ENCODE measurements around the gene NUP54. TPM values are rescaled to one million over a fixed set of nuclear protein-coding genes. Genes with fewer than 3 reads are reported as not detected.

NUP54 gene
- total RNA-seq, 6 experiments from 2014 or later: 13.3 to 18.9 (median 14.4) TPM

- Histone ChIP-seq H3K27me3 (no peaks in the 10 kb centered on the region), H3K27ac (no peak overlapping the region), H3K4me1 (peaks cover 0 to 3% (median 0%) of the 10 kb centered on the region in 4 donors), H3K9me3 (no peaks in the 10 kb centered on the region), H3K4me3 (no peak overlapping the region), H3K36me3 (no peaks in the 10 kb centered on the region)
- ATAC-seq (no peak), DNase-seq (no peak)
- intact Hi-C loops (cut with DNase I): no loop called here
- TF ChIP-seq CTCF (IDR thresholded peaks at IDR 0.05) (no peak), POLR2A (IDR thresholded peaks at IDR 0.05) (no peak)
- 80% methylated on average over 2 of the region's 2 CpGs for WGBS (ENCODE audit: insufficient coverage, low coverage, low lambda C conversion rate, missing lambda C conversion rate)
Observed at GRCh38 chr4:76091052-76091451, 57.1 kb downstream of the NUP54 start.

DNA sequence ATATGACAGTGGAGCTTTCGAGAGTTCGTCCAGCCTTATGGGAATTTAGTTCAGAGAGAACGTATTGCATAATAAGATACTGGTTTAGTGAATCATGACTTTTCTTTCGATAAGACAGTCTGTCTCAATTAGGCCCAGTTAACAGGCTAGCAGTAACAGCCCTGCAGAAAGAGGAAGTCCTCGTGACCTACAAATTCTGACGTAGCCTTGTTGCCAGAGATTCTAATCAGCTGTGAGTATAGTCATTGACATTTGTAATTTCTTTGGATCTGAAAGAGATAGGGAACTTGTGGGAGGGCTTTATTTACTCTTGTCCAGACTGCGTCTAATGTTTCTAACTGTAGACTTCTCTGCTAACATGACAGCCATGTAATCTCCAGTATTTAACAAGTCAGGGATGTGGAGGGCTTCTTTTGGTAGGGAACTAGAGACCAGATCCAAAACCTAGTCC lies 57.9 kb downstream of the NUP54 start:
- Histone ChIP-seq H3K27me3 (no peaks in the 10 kb centered on the region), H3K36me3 (no peaks in the 10 kb centered on the region), H3K27ac (no peak overlapping the region), H3K4me3 (no peak overlapping the region), H3K9me3 (no peaks in the 10 kb centered on the region), H3K4me1 (peaks cover 0 to 3% (median 0%) of the 10 kb centered on the region in 4 donors)
- intact Hi-C loops (cut with DNase I): no loop called here
- DNase-seq (no peak), ATAC-seq (peak; percentile 37 to 79 (median 53))
- TF ChIP-seq POLR2A (IDR thresholded peaks at IDR 0.05) (no peak), CTCF (IDR thresholded peaks at IDR 0.05) (no peak)
- 37% methylated on average over 4 of the region's 7 CpGs for WGBS (ENCODE audit: insufficient coverage, low coverage, low lambda C conversion rate, missing lambda C conversion rate)

DNA sequence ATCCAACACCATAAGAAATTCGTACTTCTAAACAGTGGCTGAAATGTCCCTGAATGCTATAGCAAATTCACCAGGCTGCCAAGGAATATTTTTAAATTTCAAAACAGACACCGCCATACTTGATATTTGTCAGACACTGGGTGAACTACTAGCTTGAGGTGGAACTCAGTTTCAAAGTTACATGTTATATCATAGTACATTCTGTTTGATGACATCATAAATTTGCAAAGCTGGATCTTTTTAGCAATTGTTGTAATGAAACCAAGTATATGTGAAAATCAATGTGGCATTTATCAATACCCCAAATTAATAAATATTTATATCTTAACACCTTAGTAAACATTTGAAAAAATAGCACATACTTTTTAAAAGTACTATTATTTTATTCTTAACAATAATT lies 59.5 kb downstream of the NUP54 start:
- Histone ChIP-seq H3K27me3 (no peaks in the 10 kb centered on the region), H3K27ac (no peak overlapping the region), H3K9me3 (no peaks in the 10 kb centered on the region), H3K4me1 (peaks cover 0 to 13% (median 1%) of the 10 kb centered on the region in 4 donors), H3K4me3 (no peak overlapping the region), H3K36me3 (no peaks in the 10 kb centered on the region)
- intact Hi-C loops (cut with DNase I): loop anchor here in 1 of 2 donors (10.0 kb wide), 1 partner anchor 174 kb away; no protein-coding TSS in a partner anchor
- TF ChIP-seq CTCF (IDR thresholded peaks at IDR 0.05) (no peak), POLR2A (IDR thresholded peaks at IDR 0.05) (no peak)
- ATAC-seq (no peak), DNase-seq (no peak)
- WGBS (ENCODE audit: insufficient coverage, low coverage, low lambda C conversion rate, missing lambda C conversion rate): 94% methylated on average over 2 of the region's 2 CpGs

- Histone ChIP-seq H3K9me3 (no peaks in the 10 kb centered on the region), H3K27ac (no peak overlapping the region), H3K4me3 (no peak overlapping the region), H3K36me3 (no peaks in the 10 kb centered on the region), H3K27me3 (no peaks in the 10 kb centered on the region), H3K4me1 (peaks cover 0 to 15% (median 1%) of the 10 kb centered on the region in 4 donors)
- 10% methylated on average over 12 of the region's 13 CpGs for WGBS (ENCODE audit: insufficient coverage, low coverage, low lambda C conversion rate, missing lambda C conversion rate)
- DNase-seq (peak in 2 of 3 donors; percentile 24 to 66), ATAC-seq (peak; percentile 91 to 97 (median 95))
- intact Hi-C loops (cut with DNase I): loop anchor here in 1 of 2 donors (10.0 kb wide), 1 partner anchor 172 kb away; no protein-coding TSS in a partner anchor
- TF ChIP-seq POLR2A (IDR thresholded peaks at IDR 0.05) (no peak), CTCF (IDR thresholded peaks at IDR 0.05) (peak; percentile 35 to 67 (median 60))
Observed at GRCh38 chr4:76087007-76087769, 61.0 kb downstream of the NUP54 start.
